ENCODE data around the gene KAT2B. TPM values are rescaled to one million over a fixed set of nuclear protein-coding genes. Genes with fewer than 3 reads are reported as not detected.

The KAT2B gene
- total RNA-seq, 2 donors from 2014 or later = 16.4 to 31.7 TPM

- H3K4me3 ChIP-seq = no peak overlapping the region
- TF ChIP-seq POLR2A (IDR thresholded peaks at IDR 0.05) (no peak), CTCF (IDR thresholded peaks at IDR 0.05) (no peak), POLR2AphosphoS5 (IDR thresholded peaks at IDR 0.05) (no peak)
- intact Hi-C loops (cut with DNase I) = no loop called here
- no peak overlapping the region for H3K27ac ChIP-seq
- no peak for DNase-seq (ENCODE audit: low spot score)
- no peaks in the 10 kb centered on the region for H3K9me3 ChIP-seq
- H3K4me1 ChIP-seq (replicated peaks) = no peaks in the 10 kb centered on the region
- H3K27me3 ChIP-seq (replicated peaks; ENCODE audit: insufficient read depth) = no peaks in the 10 kb centered on the region
- H3K36me3 ChIP-seq = no peaks in the 10 kb centered on the region
These were observed 120.0 kb downstream of the KAT2B start for GRCh38 chr3:20160230-20160629.

GRCh38 chr3:20161714-20162113, 121.5 kb downstream of the KAT2B start:
- no peak for TF ChIP-seq POLR2A (IDR thresholded peaks at IDR 0.05)
- no peak for TF ChIP-seq POLR2AphosphoS5 (IDR thresholded peaks at IDR 0.05)
- no peak for TF ChIP-seq CTCF (IDR thresholded peaks at IDR 0.05)
- H3K27me3 ChIP-seq (replicated peaks; ENCODE audit: insufficient read depth) = no peaks in the 10 kb centered on the region
- H3K36me3 ChIP-seq = no peaks in the 10 kb centered on the region
- 96% methylated on average over 2 of the region's 2 CpGs for WGBS
- no peaks in the 10 kb centered on the region for H3K9me3 ChIP-seq
- H3K4me3 ChIP-seq = no peak overlapping the region
- intact Hi-C loops (cut with DNase I) = no loop called here
- no peak for DNase-seq (ENCODE audit: low spot score)
- no peak overlapping the region for H3K27ac ChIP-seq
- H3K4me1 ChIP-seq (replicated peaks) = no peaks in the 10 kb centered on the region

GRCh38 chr3:20173844-20174410, 133.7 kb downstream of the KAT2B start:
- Histone ChIP-seq H3K27me3 (replicated peaks; ENCODE audit: insufficient read depth) (no peaks in the 10 kb centered on the region), H3K4me3 (no peak overlapping the region), H3K9me3 (no peaks in the 10 kb centered on the region), H3K4me1 (replicated peaks) (no peaks in the 10 kb centered on the region), H3K27ac (no peak overlapping the region), H3K36me3 (no peaks in the 10 kb centered on the region)
- no peak for DNase-seq (ENCODE audit: low spot score)
- TF ChIP-seq POLR2AphosphoS5 (IDR thresholded peaks at IDR 0.05) (no peak), POLR2A (IDR thresholded peaks at IDR 0.05) (no peak), CTCF (IDR thresholded peaks at IDR 0.05) (no peak)
- intact Hi-C loops (cut with DNase I) = no loop called here
- 94% methylated on average over 4 of the region's 4 CpGs for WGBS

- Histone ChIP-seq H3K36me3 (no peaks in the 10 kb centered on the region), H3K9me3 (no peaks in the 10 kb centered on the region), H3K4me1 (replicated peaks) (no peaks in the 10 kb centered on the region), H3K27ac (no peak overlapping the region), H3K4me3 (no peak overlapping the region), H3K27me3 (replicated peaks; ENCODE audit: insufficient read depth) (no peaks in the 10 kb centered on the region)
- intact Hi-C loops (cut with DNase I) = no loop called here
- TF ChIP-seq CTCF (IDR thresholded peaks at IDR 0.05) (no peak), POLR2A (IDR thresholded peaks at IDR 0.05) (no peak), POLR2AphosphoS5 (IDR thresholded peaks at IDR 0.05) (no peak)
- WGBS = 76% methylated on average over 3 of the region's 3 CpGs
- no peak for DNase-seq (ENCODE audit: low spot score)
These were observed 141.0 kb downstream of the KAT2B start for GRCh38 chr3:20181276-20181675.

GRCh38 chr3:20182206-20182605, 142.0 kb downstream of the KAT2B start:
- Histone ChIP-seq H3K36me3 (no peaks in the 10 kb centered on the region), H3K4me1 (replicated peaks) (no peaks in the 10 kb centered on the region), H3K9me3 (no peaks in the 10 kb centered on the region), H3K27me3 (replicated peaks; ENCODE audit: insufficient read depth) (no peaks in the 10 kb centered on the region), H3K27ac (no peak overlapping the region), H3K4me3 (no peak overlapping the region)
- WGBS = 93% methylated on average over 4 of the region's 4 CpGs
- intact Hi-C loops (cut with DNase I) = no loop called here
- no peak for TF ChIP-seq CTCF (IDR thresholded peaks at IDR 0.05)
- TF ChIP-seq POLR2AphosphoS5 (IDR thresholded peaks at IDR 0.05) = no peak
- no peak for TF ChIP-seq POLR2A (IDR thresholded peaks at IDR 0.05)
- DNase-seq (ENCODE audit: low spot score) = no peak
